ENCODE measurements around the gene SHROOM3.
A peak's percentile ranks its signal among the peaks of the same experiment; 100 is the strongest.

SHROOM3 gene

DNA sequence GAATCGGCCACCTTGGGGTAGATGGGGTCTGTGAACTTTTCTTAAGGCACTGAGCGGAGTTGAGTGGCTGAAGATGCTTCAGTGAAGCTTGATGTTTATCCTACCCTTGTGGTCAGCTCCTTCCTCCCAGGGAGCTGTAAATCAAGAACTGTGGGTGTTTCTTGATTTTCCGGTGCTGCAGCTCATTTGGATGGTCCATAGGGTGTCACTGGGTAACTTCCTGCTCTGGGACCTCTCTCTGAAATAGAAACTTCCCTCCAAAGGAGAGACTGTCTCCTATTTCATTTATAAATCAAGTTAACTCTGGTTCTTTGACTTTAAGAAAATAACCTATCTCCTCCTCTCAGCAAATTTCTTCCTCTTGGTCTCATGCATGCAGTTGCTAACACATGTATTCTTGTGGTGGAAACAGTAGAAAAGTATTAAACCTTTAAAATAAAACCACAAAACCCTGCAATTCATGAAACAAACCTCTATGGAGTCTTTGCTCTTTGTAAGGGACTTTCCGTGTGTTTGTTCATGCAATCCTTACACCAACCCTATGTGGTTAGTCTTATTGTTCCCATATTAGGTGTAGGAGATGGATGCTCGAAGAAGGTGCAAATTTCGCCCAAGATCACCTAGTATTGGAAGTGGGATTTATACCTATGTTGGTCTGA is 110.3 kb downstream of the SHROOM3 start:
- no peak for DNase-seq

DNA sequence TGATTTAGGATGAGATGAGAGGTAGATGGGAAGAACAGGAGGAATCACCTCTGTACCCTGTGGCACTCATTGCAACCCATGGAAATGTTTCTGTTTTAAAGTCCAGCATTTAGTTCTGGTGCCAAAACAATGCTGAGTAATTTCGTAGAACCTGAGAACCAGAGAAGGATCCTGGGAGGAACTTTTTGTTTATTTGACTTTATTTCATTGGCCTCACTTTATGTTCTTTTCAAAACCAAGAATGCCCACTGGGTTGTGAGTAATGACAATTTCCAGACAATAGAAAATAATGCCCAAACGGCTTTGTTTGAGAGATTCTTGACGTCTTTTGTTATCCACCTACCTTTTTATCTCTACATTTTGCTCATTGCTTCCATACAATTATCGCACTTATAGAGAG is 111.3 kb downstream of the SHROOM3 start:
- no peak for DNase-seq

DNA sequence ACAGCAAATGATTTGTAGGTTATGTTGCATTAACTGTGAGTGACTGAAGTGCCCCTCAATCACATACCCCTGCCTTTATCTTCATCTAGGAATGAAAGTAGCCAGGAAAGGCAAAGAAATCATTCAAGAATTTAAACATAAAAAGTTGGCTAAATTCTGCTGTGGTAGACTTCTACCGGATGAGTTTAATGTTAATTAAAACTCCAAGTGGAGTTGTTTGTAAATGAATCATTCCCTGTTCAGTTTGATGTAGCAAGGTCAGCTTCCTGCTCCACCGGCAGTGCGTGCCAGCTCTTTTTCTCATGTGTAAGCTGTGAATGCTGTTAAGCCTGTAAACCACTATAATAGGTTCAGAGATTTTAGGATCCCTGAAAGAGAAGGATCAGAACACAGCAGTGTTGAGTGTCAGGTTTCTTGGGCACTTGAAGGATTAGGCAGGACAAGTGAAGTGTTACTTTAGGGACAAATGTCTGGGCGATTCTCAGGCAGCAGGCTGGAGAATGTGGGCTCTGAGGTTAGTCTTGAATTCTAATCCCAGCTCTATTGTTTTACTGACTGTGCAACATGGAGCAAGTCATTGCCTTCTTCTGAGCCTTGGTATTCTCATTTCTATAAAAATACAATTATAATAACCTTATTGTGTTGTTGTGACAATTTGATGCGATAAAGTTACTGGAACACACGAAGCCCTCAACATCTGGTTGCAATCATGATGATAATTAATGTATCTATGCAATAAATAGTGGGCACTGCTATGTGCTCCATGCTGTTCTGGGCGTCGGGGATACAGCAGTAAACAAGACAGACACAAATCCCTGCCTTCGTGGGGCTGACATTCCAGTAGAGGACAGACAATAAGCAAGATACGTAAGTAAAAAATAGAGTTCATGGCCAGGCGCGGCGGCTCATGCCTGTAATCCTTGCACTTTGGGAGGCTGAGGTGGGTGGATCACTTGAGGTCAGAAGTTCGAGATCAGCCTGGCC is 112.0 kb downstream of the SHROOM3 start:
- DNase-seq = no peak

DNA sequence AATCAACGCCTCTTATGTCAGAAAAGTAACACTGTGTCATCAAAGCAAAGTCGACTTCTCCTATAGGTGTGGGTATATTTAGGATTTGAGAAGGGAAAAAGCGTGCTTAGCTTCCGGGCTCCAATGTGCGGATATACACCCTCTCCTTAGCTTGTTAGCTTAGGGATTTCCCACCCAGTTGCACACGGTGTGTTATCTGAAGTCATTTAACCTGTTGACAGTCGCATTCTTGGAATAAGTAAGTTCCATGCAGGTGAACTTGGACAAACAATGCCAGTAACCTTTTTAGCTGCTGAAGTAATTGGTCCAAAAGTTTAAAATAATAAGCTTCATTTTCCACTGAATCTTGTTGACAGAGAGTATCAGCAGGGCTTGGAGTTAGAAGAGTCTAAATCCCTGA is 113.7 kb downstream of the SHROOM3 start:
- no peak for DNase-seq

DNA sequence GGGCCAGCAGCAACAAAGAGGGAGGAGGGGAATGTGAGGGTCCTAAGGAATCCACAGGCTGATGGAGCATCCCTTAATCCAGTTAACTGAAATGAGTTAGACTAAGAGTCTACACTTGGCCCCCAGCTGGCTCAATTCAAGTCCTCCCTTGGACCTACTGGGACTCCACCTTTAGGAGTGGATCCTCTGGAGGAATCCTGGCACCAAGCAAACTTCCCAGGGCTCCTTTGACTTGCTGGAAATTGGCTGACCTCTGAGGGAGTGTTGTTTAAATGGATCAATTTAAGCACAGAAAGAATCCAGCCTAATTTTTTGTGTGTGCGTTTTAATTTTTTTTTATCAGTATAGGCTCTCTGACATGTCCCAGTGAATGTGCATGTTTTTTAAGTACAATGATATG is 114.7 kb downstream of the SHROOM3 start:
- DNase-seq = no peak

DNA sequence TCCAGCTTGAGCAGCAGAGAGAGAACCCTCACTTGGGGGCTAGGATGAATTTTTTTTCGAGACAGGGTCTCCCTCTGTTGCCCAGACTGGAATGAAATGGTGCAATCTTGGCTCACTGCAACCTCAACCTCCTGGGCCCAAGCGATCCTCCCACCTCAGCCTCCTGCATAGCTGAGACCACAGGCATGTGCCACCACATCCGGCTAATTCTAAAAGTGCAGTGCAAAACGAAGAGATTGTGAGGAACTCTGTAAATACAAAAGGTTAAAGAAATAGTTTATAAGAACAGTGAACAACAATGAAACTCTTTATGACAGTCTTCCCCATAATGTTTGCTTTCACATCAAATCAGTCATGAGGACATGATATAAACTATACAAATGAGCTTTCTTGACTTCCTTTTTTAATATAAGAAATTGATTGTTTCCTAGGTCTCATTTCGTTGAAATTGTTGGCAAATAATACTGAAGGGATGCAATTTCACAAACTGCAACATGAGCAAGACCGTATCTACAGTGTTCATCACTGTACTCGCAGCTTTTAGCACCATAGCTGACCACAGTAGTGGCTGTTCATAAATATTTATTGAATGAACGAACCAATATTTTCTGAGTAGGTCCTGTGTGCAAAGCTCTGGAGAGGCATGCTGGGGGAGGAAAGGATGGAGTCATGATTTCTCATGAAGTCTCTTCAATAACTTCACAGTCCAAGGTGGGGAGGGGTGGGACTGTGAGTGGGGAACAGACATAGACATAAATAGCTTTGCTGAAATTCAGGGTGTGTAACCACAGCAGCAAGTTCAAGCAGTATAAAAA is 116.1 kb downstream of the SHROOM3 start:
- DNase-seq = no peak

DNA sequence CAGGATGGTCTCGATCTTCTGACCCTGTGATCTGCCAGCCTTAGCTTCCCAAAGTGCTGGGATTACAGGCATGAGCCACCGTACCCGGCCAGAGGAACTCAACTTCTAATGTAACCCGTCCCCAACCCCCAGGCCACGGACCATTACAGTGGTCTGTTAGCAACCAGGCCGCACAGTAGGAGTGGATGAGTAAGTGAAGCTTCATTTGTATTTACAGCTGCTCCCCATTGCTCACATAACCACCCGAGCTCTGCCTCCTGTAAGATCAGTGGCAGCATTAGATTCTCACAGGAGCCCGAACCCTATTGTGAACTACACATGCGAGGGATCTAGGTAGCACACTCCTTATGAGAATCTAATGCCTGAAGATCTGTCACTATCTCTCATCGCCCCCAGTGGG is 119.6 kb downstream of the SHROOM3 start:
- no peak for DNase-seq

DNA sequence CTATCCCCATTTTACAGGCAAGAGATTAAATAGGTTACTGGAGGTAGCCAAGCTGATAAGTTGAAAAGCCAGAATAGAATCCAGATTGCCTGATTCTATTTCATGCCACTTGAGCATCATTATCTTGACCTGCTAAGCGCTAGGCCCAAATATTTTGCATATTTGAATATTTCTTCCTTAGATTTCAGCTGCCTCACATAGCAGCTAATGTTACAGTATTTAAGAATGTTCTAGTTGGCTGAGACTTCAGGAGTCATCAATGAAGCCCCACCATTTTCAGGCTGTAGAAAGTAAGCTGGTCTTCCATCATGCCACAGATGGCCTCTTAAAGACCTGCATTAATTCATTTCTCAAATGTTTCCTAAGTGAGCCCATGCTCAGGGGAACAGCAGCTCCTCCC is 121.4 kb downstream of the SHROOM3 start:
- DNase-seq = no peak

DNA sequence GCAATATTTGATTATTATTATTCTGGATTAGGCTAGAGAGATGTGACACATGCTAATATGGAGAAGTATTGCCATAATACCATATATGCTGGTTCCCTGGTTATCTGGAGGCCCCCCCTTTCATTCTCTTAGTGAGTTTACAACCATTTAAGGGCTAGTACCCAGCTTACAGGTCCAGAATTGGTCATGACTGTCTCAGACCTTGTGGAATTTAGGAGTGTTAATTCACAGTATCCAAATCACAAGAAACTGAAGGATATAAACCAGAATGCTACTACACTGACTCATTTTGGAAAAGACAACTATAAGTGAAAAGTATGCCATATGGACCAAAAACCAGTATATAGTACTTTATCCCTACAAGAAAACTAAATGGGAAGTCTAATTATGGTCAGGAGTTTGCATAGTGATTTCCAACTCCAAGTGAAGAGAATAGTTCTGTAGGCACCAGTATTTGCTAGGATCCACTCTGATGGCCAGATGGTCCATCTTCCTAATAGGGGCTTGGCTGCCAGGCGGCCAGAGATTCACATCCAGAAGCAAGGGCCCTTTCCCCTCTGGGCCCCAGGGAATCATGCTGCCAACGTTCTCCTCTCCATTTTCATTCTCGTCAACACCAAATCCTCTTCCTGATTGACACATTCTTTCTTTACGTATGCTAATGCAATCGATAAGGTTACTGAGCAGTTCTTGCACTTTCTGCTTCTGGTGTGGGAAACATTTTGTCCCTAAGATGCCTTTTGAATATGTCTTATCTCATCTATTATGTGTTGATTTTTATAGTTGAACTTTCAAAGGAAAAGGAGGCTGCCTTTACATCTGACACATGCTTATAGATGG is 123.6 kb downstream of the SHROOM3 start:
- DNase-seq = no peak

DNA sequence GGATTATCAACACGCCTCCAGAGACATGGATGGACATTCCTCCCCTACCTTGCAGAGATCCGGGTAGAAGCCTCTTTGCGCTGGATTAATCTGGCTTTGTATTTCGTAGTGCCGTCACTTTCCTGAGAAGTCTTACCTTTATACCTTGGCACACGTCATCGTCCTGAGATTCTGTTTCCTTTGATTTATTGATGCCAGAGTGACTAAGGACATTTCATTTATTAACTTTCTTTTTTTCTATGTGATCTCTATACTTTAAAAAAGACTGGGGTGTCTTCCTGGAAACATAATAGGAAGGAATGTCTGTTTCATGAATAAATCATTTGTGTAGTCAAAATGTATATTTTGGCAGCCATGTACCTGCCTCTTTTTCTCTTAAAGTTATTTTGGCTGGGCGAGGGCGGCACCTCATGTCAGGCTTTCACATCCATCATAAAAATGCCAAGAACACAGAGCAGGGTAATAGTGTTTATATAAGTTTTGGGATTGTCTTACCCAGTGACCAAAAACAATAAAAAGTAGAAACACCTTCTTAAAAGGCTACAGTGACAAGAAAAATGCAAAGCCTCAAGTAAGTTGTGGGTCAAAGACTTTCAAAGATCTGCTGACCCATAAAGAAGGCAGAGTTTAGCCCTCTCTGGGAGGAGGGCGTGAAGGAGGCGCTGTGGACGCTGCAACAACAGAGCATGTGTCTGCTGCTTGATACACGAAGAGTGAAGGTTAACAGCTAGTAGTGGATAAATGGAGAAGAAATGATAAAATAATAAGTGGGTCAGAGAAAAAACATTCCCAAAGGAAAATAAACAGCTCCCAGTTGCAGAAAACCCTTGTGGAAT is 124.4 kb downstream of the SHROOM3 start:
- no peak for DNase-seq

DNA sequence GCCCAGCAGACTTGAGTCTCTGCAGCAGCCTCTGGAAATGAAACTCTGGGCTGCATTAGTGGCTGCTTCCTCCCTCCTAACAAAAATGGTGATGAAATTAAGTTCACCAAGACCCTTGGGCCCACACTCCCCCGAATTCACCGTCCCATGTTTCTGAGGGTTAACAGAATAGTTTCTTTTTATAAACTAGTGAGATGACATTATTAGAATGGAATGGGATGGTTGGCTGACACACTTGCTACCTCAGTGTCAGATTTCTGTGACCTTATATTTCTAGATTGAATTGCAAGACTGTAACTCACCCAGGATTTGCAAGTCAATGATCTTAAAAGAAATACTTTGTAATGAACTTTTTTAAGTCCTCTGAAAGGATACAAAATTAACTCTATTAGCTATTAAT is 127.1 kb downstream of the SHROOM3 start:
- no peak for DNase-seq

DNA sequence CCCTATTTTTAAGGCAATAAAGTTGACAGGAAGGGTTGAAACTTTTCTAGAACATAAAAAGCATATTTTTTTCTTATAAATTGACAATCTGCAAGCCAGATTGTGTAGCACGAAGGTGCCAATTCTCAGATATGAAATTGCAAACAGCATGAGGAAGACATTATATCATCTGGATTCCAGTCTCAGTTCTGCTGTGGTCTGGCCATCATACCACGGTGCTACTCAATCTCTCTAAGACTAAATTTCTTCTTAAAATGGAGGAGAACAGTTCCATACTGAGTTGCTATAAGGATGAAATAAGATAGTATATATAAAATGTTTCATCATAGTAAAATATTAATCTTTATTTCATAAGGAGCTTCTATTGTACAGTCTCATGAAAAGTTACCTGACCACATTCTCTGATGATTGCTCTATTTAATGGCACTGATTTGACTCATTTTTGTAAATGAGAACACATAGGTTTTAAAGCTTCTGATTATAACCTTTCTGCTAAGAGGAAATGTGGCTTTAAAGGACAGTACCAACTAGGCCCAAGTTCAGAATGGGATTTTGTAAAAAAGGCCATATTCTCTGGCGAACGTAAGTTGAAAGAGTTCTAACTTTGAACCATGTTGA is 127.9 kb downstream of the SHROOM3 start:
- DNase-seq = no peak

DNA sequence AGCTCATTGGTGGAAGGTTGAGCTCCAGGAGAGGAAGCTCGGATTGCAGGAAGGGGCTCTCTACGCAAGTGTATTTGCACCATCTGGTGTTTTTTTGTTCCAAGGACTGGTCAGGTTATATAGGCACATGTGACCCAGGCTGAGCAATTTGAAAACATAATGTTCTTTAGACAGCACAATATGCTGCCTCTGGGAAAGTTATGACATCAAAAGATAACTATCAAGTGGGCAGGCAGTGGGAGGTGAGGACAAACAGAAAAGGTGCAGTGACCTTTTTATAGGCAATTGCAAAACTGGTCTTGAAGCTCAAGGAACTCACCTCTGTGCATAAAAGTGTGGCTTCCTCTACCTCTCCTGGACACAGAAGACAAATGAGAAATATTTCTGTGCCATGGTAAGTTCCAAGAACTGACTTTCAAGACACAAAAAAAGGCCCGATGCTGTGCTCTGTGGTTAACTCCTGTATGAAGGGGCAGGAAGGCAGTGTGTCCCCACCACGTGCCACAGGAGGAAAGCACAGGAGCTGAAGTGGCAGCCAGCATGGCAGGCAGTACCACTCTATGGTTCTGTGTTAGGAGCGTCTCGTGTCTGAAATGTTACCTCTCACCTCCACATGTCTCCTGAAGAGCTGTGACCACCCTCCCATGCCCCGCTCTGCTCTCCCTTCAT is 128.6 kb downstream of the SHROOM3 start:
- no peak for DNase-seq

DNA sequence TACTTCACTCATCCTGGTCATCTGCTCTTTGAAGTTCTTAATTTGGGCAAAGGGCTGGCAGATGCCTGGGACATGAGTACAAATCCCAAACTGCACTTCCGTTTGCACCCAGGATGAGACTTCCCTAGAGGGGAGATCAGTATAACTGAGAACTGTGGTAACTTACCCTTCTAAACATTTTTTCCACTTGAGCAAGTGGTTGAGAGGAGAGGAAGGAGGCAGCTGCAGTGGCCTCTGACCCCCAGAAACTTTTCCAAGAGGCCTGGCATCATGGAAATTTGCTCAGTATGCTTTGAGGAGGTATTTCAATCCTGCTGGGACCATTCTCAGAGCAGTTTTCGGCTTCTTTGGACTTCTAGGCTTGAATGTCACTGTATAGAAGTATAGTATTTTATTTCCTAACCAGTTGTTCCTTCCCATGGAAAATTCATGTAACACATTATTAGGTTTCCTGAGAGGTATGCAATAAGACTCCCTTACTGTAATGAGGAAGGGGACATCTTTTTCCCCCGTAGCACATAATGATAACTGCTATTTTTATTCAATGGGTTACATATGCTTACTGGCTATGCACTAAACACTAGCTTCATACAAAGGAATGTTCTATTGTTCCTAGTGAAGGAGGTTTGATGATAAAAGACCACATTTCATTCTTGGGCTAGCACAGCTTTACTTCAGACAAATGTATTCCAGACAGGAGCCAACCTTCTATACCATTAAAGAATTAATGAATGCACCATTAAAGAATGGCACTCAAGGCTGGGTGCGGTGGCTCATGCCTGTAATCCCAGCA is 129.3 kb downstream of the SHROOM3 start:
- DNase-seq = no peak

DNA sequence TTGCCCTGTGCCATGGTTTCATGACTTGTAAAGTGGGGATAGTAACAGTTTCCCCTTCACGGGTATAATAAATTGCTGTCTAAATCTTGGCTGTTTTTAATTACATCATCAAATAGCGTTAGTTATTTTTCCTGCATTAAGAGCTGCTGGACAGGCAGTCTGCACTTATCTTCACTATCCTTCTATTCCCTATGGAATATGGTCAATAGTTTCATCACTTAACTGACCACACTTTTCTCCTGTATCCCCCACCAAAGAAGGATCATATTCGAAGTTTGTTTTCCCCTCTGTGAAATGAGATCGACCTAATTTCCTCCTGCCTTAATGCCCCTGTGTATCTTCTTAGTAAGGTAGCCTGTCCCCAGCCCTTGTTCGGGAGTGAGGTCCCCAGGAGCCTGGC is 133.2 kb downstream of the SHROOM3 start:
- DNase-seq = no peak

DNA sequence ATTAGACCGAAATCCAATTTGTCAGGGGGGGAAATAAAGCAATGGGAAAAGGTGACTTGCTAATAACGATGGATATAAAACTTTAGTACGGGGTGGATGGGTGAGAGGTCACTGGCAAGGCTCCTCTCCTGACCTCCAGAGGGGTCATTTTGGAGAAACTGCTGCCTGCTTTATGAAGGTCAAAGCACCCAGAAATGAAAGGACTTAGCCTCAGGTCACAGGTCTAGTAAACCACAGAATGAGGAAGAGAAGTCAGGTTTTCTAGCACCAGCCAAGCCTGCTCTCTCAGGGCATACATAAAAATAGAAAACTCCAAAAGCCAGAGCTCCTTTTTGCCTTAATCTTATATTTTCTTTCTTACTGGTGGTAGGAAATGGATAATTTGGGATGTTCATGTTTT is 134.2 kb downstream of the SHROOM3 start:
- DNase-seq = no peak

DNA sequence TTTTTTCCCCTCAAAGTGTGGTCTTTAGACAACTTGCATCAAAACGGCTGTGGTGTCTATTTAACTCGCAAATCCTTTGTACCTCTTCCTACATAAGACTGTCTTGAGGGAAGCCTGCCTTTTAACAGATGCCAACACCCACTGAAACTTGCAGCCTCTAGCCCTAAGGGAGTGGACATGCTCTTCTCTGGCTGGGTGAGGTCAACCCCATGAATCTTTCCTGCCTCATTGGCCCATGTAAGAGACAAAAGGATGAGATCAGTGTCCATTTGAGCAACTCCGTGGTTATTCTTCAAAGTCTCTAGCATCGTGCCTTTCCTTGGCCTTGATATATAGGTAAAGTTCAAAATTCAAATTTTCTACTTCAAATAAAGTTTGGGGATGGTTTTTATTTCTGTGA is 134.7 kb downstream of the SHROOM3 start:
- no peak for DNase-seq

DNA sequence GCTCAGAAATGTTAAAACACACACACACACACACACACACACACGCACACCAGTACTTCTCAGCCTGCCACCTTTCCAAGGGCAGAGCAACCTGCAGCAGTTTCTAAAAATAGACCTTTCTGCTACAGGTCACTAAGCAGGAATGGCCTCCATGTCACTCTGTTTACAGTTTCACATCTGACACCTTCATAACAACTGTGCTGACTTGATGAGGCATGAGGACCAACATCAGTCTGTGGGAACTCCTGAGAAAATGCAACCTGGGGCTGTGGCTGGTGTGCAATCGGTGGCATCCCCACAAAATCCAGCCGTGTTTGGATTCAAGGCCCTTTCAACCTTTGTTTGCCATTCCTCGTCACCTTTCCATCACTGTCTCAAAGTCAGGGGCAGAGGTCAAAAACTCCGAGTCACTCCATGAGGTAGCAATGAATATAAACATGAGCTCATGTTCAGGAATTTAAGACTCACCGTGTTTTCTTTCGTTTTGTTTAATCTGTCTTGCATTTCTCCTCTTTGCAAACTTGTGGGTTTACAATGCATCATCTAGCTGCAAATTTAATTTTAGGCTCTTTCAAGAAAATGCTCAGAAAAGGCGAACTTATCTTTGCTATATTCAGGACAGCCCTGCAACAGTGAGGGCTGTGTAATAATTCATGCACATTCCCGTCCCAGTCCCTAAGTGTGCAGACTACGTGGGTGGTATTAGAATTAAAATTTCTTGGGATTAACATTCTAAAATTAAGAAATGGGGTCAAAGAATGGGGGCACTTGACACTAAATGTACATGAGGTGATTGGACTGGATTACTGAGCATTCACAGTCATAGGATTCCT is 135.3 kb downstream of the SHROOM3 start:
- peak; percentile 15 for DNase-seq

DNA sequence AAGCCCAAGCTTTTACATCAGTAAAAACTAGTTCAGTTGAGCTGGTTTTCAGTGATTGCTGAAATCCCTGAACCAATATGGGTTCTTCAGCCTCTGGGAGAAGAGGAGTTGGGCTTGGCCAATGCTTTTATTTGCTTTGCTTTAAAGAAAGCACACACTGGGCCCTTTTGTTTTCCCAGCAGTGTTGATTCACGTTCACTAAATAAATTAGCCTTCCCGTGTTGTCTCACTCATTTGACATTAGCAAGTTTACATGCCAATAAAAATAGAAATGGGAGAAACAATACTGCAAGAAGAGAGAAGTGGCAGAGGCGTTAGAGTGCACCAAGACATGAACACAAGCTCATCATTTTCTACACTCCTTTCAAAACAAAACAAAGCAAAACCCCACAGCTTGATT is 136.2 kb downstream of the SHROOM3 start:
- DNase-seq = peak; percentile 42
